ENCODE results near the gene PSMC6.
A peak's percentile ranks its signal among the peaks of the same experiment; 100 is the strongest.
"Not testable (repeated sequence)": the region's sequence is repeated elsewhere in the genome, so short reads cannot be mapped to it uniquely, and the experiment has no call there.

The PSMC6 gene

DNA sequence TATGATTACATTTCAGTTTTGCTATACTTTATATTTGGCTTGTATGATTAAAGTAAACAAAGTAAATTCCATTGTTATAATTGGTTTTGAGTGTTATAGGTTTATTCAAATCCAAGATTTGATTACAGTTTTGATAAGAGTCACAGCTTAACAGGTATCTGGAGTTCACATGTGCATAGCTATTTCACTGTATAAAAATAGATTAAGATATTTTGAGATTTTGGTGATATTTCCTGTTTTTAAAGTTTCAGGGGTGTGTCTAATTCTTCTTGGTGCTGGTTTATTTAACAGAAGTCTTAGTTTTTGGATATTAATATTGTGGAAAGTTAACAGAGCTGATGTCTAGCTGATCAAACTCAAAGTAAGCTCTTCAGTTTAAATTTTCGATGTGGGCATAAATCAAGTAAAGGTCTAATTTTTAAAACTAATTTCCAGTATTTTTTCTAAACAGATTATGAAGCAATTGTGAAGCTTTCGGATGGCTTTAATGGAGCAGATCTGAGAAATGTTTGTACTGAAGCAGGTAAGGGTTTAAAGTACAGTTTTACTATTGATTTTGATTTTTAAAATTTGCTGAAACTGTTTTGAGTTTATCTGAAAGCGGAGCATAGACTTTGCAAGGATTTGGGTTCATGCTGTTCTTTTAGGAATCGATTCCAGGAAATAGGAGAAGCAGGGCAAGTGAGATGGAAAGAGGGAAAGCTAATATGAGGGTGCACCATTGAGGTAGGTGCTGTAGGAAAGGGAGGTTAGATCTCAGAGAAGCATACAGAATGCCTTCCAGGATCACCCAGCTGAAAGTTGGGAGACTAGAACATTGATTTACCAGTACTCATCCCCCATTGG, 16.7 kb downstream of the PSMC6 start:
- no peak for DNase-seq

DNA sequence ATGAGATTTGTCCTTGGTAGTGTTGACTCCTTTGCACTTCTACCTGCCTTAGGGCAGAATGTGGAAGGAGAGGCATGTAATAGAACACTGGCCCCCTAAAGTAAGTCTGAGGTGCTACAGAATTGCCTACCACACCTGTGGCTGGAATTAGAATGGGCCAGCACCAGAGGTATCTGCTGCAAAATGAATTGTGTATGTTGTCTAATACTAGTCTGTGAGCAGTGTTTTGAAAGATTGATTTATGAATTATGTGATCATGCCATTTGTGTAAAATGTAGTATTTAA, 17.3 kb downstream of the PSMC6 start:
- no peak for DNase-seq

DNA sequence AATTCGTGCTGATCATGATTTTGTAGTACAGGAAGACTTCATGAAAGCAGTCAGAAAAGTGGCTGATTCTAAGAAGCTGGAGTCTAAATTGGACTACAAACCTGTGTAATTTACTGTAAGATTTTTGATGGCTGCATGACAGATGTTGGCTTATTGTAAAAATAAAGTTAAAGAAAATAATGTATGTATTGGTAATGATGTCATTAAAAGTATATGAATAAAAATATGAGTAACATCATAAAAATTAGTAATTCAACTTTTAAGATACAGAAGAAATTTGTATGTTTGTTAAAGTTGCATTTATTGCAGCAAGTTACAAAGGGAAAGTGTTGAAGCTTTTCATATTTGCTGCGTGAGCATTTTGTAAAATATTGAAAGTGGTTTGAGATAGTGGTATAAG, 20.5 kb downstream of the PSMC6 start:
- DNase-seq: not testable (repeated sequence)

DNA sequence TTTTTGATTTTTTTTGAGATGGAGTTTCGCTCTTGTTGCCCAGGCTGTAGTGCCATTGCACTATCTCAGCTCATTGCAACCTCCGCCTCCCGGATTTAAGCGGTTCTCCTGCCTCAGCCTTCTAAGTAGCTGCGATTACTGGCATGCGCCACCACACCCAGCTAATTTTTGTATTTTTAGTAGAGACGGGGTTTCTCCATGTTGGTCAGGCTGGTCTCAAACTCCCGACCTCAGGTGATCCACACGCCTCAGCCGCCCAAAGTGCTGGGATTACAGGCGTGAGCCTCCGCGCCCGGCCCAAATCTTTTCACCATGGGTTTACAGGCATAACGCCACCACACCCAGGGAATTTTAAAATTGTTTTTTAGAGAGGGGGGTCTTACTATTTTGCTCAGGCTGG, 22.0 kb downstream of the PSMC6 start:
- DNase-seq: not testable (repeated sequence)

DNA sequence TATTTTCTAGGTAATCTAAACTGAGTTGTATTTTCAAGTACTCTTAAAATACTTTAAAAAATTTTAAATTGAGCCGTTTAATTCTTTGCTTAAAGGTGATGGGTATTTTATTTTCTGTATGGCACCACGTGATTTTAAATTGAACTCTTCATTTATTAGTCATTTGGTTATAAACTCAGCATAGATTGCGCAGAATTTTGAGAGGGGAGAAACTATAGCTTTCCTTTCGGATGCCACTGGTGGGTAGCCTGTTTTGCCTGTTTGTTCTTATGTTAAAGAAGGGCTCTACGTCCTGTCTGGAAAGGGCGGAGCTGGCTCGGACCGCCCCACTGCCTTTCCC, 22.6 kb downstream of the PSMC6 start:
- DNase-seq: no peak

DNA sequence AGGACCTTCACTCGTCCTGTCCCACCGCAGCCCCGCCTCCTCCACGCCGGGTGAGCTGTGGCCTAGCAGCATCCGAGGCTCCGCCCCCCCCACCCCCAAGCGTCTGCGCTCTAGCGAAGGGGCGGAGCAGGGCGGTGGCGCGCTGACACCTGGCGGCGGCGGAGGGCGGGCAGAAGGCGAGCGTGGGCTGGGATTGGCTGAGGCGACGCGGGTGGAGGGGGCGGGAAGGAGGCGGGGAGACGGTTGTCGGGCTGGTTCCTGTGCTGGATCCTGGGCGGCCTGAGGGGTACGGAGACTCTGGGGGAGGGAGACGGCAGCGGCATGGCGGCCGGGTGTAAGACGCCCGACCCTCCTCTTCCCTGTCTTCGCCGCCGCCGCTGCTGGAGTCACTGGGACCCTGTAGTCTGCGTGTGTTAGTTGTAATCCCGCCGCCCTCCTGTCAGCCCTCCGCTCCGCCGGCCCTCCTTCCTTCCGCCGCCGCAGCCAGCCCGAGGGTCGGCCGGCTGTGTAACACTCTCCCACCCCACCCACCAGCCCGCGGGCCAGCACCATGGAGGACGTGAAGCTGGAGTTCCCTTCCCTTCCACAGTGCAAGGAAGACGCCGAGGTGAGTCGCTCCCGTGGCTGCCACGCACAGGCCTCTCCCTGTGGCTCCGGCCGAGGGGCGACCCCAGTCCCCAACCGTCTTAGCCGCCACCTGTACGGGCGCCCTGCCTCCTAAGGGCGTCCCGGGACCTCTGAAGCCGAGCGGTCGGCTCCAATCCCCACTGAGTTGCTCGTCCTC, 23.1 kb downstream of the PSMC6 start, which contains the start of gene STYX:
TSS of gene STYX (plus strand) at position 242 of the 784 bp plus-strand sequence. CDS start at position 551, 309 bp downstream.
- DNase-seq: peak; percentile 93

GRCh38 chr14:52730709-52731111, 23.7 kb downstream of the PSMC6 start:
- DNase-seq: no peak

DNA sequence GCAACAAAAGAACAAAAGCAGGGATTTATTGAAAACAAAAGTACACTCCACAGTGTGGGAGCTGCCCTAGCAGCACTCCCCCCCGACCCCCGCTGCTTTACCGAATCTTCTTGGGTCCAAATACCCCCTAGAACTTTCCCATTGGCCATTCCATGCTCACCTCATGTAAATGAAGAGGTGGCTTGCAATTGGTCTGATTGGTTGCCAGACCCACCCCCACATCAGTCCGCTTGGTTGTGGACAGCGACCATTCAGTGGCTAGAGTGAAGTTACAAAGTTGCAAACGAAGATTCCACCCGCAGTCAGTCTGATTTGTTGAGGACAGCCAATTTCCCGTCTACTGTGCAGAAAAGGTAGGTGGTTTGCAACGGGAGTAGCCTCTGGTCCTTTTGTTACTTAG, 26.8 kb downstream of the PSMC6 start:
- DNase-seq: no peak

DNA sequence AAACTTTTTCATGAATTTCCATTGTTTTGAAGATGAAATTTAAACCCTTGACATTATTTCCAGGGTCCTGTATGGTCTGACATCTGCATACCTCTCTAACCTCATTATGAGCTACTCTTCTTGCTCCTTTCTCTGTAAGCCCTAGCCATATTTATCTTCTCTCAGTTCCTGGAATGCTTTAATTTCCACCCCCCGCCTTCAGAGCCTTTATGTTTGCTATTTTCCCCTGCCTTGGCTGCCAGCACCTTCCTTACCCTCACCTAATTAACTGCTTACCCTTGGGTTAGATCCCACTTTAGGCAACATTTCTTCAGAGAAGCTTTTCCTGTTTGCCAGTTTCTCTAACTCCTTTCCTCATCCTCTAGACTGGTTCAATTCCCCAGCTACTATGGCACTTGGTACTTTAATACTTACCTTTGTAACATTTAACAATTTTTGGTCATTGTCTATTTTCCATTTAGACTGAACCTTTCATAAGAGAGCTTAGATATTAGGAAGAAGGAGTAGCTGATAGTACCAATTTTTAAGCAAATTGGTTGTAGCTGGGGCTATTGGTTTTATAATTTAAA, 29.0 kb downstream of the PSMC6 start:
- no peak for DNase-seq

DNA sequence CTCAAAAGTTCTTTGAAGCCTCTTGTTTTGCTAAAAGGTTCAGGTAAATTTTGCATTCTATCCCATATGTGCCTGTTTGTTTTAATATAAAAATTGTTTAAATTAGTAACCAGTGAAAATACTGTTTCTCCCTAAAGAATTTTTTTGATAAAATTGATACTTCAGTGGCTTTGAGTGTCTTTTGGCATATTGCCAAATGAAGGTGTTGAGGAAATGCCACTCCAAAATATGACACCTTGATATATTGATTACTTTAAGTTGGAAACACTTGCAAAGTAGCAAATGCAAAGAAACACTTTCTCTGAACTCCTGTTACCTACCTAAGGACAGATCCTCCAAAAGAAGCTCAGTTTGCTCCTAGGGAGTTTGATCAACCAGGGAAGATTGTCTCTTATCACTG, 31.4 kb downstream of the PSMC6 start:
- no peak for DNase-seq

GRCh38 chr14:52740751-52741150, 33.8 kb downstream of the PSMC6 start:
- no peak for DNase-seq

DNA sequence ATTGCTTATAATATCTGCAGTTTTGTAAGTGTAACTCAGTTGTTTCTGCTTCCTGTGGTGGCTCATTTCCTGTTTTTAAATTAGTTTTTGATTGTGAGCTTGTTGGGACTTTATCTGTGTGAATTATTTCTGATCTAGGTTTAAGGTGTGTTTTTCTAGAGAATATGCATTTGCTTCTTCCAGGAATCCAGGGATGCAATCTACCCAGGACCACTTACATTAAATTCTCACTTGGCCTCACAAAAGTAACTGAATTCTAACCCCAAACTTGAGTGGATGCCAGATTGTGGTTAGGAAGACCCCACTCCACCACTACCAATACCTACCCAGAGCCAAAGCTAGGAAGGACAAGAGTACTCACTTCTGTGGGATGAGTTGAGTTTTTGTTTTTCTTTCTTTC, 34.9 kb downstream of the PSMC6 start:
- no peak for DNase-seq

- no peak for DNase-seq
These were observed 41.8 kb downstream of the PSMC6 start for GRCh38 chr14:52748647-52749292.

GRCh38 chr14:52755607-52756316, 48.8 kb downstream of the PSMC6 start:
- DNase-seq: no peak

- no peak for DNase-seq
These were observed 52.1 kb downstream of the PSMC6 start for GRCh38 chr14:52759145-52759544.

GRCh38 chr14:52762923-52763322, 55.9 kb downstream of the PSMC6 start:
- DNase-seq: not testable (repeated sequence)

- no peak for DNase-seq
These were observed 60.2 kb downstream of the PSMC6 start for GRCh38 chr14:52767058-52767833.

GRCh38 chr14:52769887-52770286, 62.9 kb downstream of the PSMC6 start:
- DNase-seq: no peak

GRCh38 chr14:52776816-52777215, 69.8 kb downstream of the PSMC6 start:
- DNase-seq: no peak

All from NCI-H446 treated with DMSO at 0.1 percent for 48 hours (cell line).